DMS53 (cell line): ENCODE measurements around the gene KLHL36.

ENCODE experiments used
- DNase-seq: peaks from one replicate; lab custom pipeline; 2025; lab: John Stamatoyannopoulos, UW

The KLHL36 gene

DNA sequence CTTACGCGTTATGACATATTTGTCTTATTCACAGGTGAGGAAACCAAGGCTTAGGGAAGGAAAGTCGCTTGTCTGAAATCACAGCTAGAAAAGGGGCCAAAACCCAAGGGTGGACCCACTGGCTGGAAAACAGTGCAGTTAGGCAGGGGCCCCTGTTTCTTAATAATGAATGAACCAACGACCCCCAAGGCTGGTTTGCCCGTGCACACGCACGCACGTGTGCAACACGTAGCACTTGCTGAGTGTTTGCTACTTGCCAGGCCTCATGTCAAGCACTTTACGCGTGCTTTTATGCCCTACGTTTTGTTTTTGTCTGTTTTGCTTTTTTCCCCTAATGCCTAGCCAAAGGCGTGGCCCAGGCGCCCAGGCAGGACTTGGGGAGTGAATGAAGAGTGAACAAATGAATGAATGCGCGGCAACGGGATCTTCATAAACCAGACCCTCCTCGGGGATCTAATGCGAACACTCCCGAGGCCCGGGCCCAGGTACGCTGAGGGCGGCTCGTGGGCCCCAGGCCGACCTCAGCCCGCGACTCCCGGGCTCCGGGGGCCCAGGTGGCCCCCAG, 50.9 kb downstream of the KLHL36 start:
- DNase-seq, result peak; percentile 57

GRCh38 chr16:84699712-84700445, 51.6 kb downstream of the KLHL36 start, which contains the start of gene USP10:
TSS of gene USP10 (plus strand) at chr16:84700000. CDS start at chr16:84700091, 91 bp downstream.
- DNase-seq, result peak; percentile 84

DNA sequence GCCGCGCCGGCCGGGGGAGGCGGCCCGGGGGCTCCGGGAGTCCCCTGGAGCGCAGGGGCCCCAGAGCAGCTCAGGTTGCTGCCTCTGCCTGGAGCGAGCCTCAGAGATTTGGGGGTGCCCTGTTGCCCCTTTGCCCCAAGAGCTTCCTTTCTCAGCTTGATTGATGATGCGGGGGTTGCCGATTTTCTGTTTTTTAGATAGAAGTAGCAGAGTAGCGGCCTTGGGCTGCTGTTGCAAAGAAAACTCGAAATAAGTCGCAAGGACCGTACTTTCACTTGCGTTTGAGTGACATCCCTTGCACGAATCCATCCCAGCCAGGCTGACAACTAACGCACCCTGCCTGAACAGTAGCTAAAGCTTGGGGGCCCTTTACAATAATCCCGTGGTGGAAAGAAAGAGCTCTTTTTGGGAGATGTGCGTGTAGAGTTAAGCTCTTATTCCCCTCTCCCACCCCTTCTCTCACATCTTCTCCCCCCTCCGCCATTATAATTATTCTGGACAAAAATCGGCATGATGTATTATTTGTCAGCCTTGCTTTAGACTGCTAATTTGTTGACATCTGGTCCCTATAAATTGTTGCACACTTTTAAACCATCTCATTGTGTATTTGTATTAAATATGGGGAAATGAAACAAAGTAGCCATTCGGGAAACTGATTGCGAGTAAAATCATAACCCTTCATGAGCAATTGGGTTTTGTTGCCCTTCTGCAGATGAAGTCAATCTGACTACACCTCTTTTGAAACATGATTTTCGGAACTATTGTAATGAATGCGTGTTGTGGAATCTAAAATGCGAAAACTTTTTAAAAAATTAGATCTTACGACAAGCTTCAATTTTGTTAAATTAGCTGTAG, 52.4 kb downstream of the KLHL36 start:
- peak; percentile 45 for DNase-seq

DNA sequence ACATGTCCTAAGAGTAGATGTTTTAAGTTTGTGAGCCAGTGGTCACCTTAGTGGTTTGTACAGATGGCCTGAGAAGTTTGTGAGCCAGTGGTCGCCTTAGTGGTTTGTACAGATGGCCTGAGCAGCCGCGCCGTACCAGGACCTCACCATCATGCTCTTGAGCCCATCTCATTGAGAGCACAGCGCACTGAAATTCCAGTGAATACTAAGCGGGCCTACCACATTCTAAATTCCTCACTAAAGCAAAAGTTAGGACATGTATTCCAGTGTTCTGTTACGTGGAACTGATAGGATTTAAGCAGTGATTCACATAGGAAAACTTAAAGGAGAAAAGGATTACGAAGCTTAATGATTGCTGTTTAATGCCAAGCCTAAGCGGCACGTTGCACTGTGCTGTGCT, 55.4 kb downstream of the KLHL36 start:
- DNase-seq, result no peak

- DNase-seq, result no peak
Observed at GRCh38 chr16:84704253-84704652, 55.9 kb downstream of the KLHL36 start.

DNA sequence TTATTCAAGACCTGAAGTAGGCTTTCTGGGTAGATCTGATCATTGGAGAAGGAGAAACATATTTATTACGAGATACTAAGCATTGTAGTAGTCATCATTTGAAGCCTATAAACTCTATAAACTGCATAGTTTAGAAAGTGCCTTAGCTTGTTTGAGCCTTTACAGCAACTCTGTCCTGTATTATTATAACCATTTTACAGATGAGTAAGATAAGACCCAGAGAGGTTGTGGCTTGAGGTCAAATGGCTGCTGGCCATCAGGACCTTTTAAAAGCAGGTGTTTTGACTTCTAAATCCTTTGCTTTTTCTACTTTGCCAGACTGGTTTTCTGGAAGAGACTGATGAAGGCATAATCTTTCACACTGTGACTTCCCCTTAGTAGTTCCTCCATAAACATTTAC, 58.5 kb downstream of the KLHL36 start:
- DNase-seq, result no peak

DNA sequence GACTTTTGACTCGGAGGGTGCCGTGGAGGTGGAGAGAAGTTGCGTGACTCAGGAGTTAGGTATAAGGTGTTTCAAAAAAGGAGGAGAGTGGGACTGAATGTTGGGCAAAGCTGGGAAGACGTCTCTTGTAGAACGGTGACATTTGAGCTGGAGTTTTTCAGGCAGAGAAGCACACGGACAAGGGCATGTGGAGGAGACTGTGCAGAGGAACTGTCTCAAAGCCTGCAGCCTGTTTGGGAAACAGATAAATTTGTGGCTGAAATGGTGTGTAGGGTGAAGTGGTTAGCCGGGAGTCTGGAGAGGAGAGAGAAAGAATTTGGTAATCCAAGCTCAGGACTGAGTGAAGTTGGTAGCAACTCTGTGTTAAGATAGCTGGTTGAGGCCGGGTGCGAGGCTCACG, 61.3 kb downstream of the KLHL36 start:
- no peak for DNase-seq

DNA sequence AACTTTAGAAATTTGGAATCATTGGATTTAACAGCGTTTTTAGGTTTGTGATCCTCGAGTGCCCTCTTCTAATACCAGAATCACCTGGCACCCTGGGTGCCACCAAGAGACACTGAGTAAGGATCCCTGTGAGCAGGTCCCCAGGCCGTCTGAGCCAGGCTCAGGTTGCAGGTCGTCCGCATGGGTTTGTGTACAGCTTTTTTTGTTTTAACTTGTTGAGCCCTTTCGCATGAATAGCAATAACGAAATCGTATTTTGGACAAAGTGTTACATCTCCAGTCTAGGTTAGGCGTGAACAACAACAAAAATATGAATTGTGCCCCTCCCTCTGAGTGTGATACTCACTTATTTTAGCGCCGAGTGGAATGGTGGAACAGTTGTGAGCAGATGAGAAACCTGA, 62.4 kb downstream of the KLHL36 start:
- DNase-seq, result no peak
